ENCODE results near the gene PDK3.
A peak's percentile ranks its signal among the peaks of the same experiment; 100 is the strongest.

The PDK3 gene

GRCh38 chrX:24550166-24550565 lies 85.1 kb downstream of the PDK3 start:
- H3K4me3 ChIP-seq (ENCODE audit: low read depth, low read length): no peak overlapping the region
- DNase-seq: no peak
- H3K27me3 ChIP-seq (ENCODE audit: insufficient read depth, low read depth, severe bottlenecking): peaks cover 11% of the 10 kb centered on the region
- H3K9me3 ChIP-seq (ENCODE audit: severe bottlenecking): no peaks in the 10 kb centered on the region
- H3K27ac ChIP-seq: no peak overlapping the region
- no peak for TF ChIP-seq CTCF (IDR thresholded peaks at IDR 0.05; ENCODE audit: low read depth, low read length)
- no peaks in the 10 kb centered on the region for H3K36me3 ChIP-seq

- Histone ChIP-seq H3K36me3 (no peaks in the 10 kb centered on the region), H3K27ac (no peak overlapping the region), H3K9me3 (ENCODE audit: severe bottlenecking) (no peaks in the 10 kb centered on the region), H3K4me3 (ENCODE audit: low read depth, low read length) (no peak overlapping the region), H3K27me3 (ENCODE audit: insufficient read depth, low read depth, severe bottlenecking) (peaks cover 9% of the 10 kb centered on the region)
- no peak for DNase-seq
- TF ChIP-seq CTCF (IDR thresholded peaks at IDR 0.05; ENCODE audit: low read depth, low read length): no peak
Measured at GRCh38 chrX:24553011-24553410, 87.9 kb downstream of the PDK3 start.

- TF ChIP-seq CTCF (IDR thresholded peaks at IDR 0.05; ENCODE audit: low read depth, low read length): 0 out of 2 replicates have a peak, but pooled peaks have one; percentile 21
- DNase-seq: no peak
- Histone ChIP-seq H3K4me3 (ENCODE audit: low read depth, low read length) (no peak overlapping the region), H3K27ac (no peak overlapping the region), H3K36me3 (no peaks in the 10 kb centered on the region), H3K9me3 (ENCODE audit: severe bottlenecking) (no peaks in the 10 kb centered on the region), H3K27me3 (ENCODE audit: insufficient read depth, low read depth, severe bottlenecking) (peaks cover 3% of the 10 kb centered on the region)
Measured at GRCh38 chrX:24561121-24561520, 96.0 kb downstream of the PDK3 start.

- Histone ChIP-seq H3K27ac (peak overlapping the region; percentile 73), H3K27me3 (ENCODE audit: insufficient read depth, low read depth, severe bottlenecking) (peaks cover 3% of the 10 kb centered on the region), H3K4me3 (ENCODE audit: low read depth, low read length) (no peak overlapping the region), H3K36me3 (no peaks in the 10 kb centered on the region), H3K9me3 (ENCODE audit: severe bottlenecking) (no peaks in the 10 kb centered on the region)
- DNase-seq: peak; percentile 81
- no peak for TF ChIP-seq CTCF (IDR thresholded peaks at IDR 0.05; ENCODE audit: low read depth, low read length)
Measured at GRCh38 chrX:24563291-24564010, 98.4 kb downstream of the PDK3 start.

GRCh38 chrX:24566240-24566639 lies 101.2 kb downstream of the PDK3 start:
- Histone ChIP-seq H3K27ac (no peak overlapping the region), H3K9me3 (ENCODE audit: severe bottlenecking) (no peaks in the 10 kb centered on the region), H3K4me3 (ENCODE audit: low read depth, low read length) (no peak overlapping the region), H3K27me3 (ENCODE audit: insufficient read depth, low read depth, severe bottlenecking) (peaks cover 3% of the 10 kb centered on the region), H3K36me3 (no peaks in the 10 kb centered on the region)
- no peak for DNase-seq
- TF ChIP-seq CTCF (IDR thresholded peaks at IDR 0.05; ENCODE audit: low read depth, low read length): no peak

GRCh38 chrX:24567169-24567568 lies 102.1 kb downstream of the PDK3 start:
- H3K27ac ChIP-seq: no peak overlapping the region
- H3K9me3 ChIP-seq (ENCODE audit: severe bottlenecking): no peaks in the 10 kb centered on the region
- DNase-seq: no peak
- peaks cover 3% of the 10 kb centered on the region for H3K27me3 ChIP-seq (ENCODE audit: insufficient read depth, low read depth, severe bottlenecking)
- no peak overlapping the region for H3K4me3 ChIP-seq (ENCODE audit: low read depth, low read length)
- TF ChIP-seq CTCF (IDR thresholded peaks at IDR 0.05; ENCODE audit: low read depth, low read length): no peak
- H3K36me3 ChIP-seq: no peaks in the 10 kb centered on the region

Data from WERI-Rb-1 (cell line).